Measurements from ENCODE around the gene DNTTIP2.
"Not testable (repeated sequence)": the region's sequence is repeated elsewhere in the genome, so short reads cannot be mapped to it uniquely, and the experiment has no call there.

DNTTIP2 gene, protein sequence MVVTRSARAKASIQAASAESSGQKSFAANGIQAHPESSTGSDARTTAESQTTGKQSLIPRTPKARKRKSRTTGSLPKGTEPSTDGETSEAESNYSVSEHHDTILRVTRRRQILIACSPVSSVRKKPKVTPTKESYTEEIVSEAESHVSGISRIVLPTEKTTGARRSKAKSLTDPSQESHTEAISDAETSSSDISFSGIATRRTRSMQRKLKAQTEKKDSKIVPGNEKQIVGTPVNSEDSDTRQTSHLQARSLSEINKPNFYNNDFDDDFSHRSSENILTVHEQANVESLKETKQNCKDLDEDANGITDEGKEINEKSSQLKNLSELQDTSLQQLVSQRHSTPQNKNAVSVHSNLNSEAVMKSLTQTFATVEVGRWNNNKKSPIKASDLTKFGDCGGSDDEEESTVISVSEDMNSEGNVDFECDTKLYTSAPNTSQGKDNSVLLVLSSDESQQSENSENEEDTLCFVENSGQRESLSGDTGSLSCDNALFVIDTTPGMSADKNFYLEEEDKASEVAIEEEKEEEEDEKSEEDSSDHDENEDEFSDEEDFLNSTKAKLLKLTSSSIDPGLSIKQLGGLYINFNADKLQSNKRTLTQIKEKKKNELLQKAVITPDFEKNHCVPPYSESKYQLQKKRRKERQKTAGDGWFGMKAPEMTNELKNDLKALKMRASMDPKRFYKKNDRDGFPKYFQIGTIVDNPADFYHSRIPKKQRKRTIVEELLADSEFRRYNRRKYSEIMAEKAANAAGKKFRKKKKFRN

DNA sequence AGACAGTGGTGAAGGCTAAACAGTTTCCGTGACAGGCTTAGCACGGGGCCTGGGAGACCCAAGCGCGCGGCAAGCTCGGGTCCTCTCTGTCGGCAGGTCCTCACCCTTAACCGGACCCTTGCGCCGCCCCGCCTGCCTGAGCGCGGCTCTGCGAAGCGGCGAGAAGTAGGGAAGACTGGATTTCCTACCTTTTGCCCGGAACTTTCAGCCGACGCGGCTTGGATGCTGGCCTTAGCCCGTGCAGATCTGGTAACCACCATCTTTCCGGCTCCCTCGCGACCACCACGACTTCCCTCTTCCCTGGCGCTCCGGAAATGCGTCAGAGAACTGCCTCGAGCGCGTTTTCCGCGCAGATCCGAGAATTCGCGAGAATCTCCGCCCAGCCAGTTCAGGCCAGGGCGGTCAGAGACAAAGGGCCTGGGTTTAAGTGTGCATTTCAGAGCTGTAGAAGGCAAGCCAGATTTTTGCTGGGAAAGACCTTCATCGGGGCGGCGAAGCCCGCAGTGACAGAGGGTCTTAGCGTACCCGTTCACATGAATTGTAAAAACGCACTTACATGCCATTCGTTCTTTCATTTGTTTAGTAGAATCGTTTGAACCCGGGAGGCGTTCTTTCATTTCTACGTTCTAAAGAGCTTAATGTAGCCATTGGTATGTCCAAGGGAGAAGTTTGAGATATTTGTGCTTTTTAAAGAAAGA is at the start of gene DNTTIP2:
DNTTIP2 (minus strand) TSS at position 318 of the 698 bp plus-strand sequence; CDS start at position 260, 58 bp downstream.
- peak within 1 kb of the TSS; percentile 87 for H3K27ac ChIP-seq
- TF ChIP-seq CTCF (conservative IDR thresholded peaks at IDR 0.05): no peak

DNA sequence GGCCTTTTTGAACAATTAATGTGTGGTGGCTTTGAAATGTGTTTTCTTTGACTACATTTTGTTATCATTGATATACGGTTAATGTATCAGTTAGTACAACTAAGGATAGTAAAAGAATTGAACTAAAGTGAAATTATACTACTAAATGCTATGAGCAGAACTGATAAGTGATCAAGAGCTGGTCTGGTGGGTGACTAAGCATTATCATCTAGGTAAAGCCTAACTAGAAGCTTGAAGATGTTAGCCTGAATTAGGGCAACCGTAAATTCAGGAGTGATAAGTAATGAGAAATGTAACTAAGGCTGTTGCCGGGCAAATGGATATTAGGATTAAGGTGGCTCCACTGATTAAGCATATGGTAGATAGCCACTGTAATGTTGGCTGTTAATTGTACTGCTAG is 46.2 kb upstream of the DNTTIP2 start:
- no peak overlapping the region for H3K27ac ChIP-seq
- no peak for TF ChIP-seq CTCF (conservative IDR thresholded peaks at IDR 0.05)

- no peak for TF ChIP-seq CTCF (conservative IDR thresholded peaks at IDR 0.05)
Measured at GRCh38 chr1:93919780-93920179, 40.8 kb upstream of the DNTTIP2 start.

DNA sequence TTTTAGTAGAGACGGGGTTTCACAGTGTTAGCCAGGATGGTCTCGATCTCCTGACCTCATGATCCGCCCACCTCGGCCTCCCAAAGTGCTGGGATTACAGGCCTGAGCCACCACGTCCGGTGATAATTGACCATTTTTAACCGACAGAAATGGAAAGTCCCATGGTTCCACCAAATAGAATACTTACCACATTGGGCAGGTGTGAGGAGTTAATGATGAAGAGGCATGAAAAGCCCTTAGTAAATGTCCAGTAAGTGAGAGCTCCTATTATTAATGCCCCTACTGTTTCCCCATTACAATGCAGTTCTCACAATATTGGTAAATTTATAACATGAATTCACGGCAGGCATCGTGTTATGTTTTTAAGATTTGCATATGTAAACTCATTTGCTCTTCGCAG is 38.3 kb upstream of the DNTTIP2 start:
- no peak for TF ChIP-seq CTCF (conservative IDR thresholded peaks at IDR 0.05)
- H3K27ac ChIP-seq: no peak overlapping the region

More at GRCh38 chr1:93919780-93920179, 40.8 kb upstream of the DNTTIP2 start:
- no peak overlapping the region for H3K27ac ChIP-seq

- H3K27ac ChIP-seq: not testable (repeated sequence)
Measured at GRCh38 chr1:93910880-93911279, 31.9 kb upstream of the DNTTIP2 start.

GRCh38 chr1:93910305-93910704 is 31.3 kb upstream of the DNTTIP2 start:
- no peak for TF ChIP-seq CTCF (conservative IDR thresholded peaks at IDR 0.05)

DNA sequence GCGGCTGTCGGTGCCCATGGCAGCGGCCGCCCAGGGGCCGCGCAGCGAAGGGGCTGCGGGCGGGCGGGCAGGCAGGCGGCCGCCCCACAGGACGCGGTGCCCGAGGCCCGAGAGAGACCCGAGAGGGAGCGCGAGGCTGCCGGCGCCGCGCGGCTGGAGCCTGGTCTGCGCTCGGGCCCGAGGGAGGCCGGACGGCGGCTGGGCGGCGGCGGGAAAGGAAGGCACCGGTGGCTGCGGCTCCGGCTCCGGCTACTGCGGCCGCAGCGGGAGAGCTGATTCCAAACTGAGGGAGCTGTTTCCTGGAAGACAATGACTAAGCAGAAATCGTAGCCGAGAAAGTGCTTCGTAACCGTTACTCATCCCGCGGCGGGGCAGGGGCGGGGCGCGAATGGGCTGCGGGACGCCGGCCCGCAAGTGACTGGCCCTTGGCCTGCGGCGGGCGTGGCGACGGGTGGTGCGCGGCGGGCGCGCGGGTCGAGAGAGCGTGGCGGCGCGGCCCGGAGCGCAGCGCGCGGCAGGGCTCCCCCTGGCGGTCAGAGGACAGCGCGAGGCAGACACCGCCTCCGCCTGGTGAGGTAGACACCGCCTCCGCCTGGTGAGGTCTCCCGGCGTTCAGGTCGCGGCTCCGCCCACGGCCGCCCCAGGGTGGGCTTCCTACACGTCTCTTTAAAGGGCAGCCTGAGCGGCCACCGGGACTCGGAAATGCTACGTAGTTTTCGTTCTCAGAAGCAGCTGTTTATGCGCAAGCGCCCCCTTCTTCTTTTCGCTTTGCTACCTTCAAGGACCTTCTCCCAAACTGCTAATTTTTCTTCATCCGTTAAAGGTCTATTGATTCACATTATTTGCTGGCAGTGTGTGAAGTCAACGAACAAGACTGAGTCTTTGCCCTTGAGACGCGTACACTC is 30.4 kb upstream of the DNTTIP2 start, which contains the start of gene GCLM:
GCLM (minus strand) TSS at position 285 of the 905 bp plus-strand sequence; CDS start at position 18, 267 bp downstream.
- peak; percentile 99 for TF ChIP-seq CTCF (conservative IDR thresholded peaks at IDR 0.05)
- peak within 1 kb of the TSS; percentile 86 for H3K27ac ChIP-seq

More at GRCh38 chr1:93910305-93910704, 31.3 kb upstream of the DNTTIP2 start:
- H3K27ac ChIP-seq: no peak overlapping the region

Data from VCaP (cell line).